Measurements from ENCODE around the gene RNPEPL1.
A peak's percentile ranks its signal among the peaks of the same experiment; 100 is the strongest.

The RNPEPL1 gene

GRCh38 chr2:240578488-240578887 lies 10.2 kb downstream of the RNPEPL1 start:
- no peak for DNase-seq

GRCh38 chr2:240579071-240579762 lies 10.9 kb downstream of the RNPEPL1 start:
- DNase-seq = no peak

- DNase-seq = peak; percentile 79
Measured at GRCh38 chr2:240579771-240580614, 11.7 kb downstream of the RNPEPL1 start.

GRCh38 chr2:240581811-240582210 lies 13.5 kb downstream of the RNPEPL1 start:
- no peak for DNase-seq

GRCh38 chr2:240582781-240583180 lies 14.5 kb downstream of the RNPEPL1 start:
- DNase-seq = no peak

GRCh38 chr2:240583774-240584173 lies 15.5 kb downstream of the RNPEPL1 start:
- DNase-seq = no peak

- DNase-seq = no peak
Measured at GRCh38 chr2:240584486-240585031, 16.3 kb downstream of the RNPEPL1 start.

- no peak for DNase-seq
Measured at GRCh38 chr2:240585101-240585500, 16.8 kb downstream of the RNPEPL1 start.

- no peak for DNase-seq
Measured at GRCh38 chr2:240585681-240586197, 17.5 kb downstream of the RNPEPL1 start.

GRCh38 chr2:240586198-240586918 lies 18.1 kb downstream of the RNPEPL1 start, which contains the start of gene CAPN10:
Gene CAPN10 (plus strand): TSS chr2:240586734. CDS start chr2:240586912, 178 bp downstream.
- DNase-seq = peak; percentile 97

- DNase-seq = peak; percentile 62
Measured at GRCh38 chr2:240586919-240587800, 18.9 kb downstream of the RNPEPL1 start.

- DNase-seq = no peak
Measured at GRCh38 chr2:240588006-240588655, 19.8 kb downstream of the RNPEPL1 start.

GRCh38 chr2:240588669-240589068 lies 20.4 kb downstream of the RNPEPL1 start:
- no peak for DNase-seq

- DNase-seq = no peak
Measured at GRCh38 chr2:240589375-240589774, 21.1 kb downstream of the RNPEPL1 start.

- no peak for DNase-seq
Measured at GRCh38 chr2:240589850-240590525, 21.7 kb downstream of the RNPEPL1 start.

GRCh38 chr2:240590681-240591111 lies 22.4 kb downstream of the RNPEPL1 start:
- DNase-seq = no peak

GRCh38 chr2:240591226-240591625 lies 22.9 kb downstream of the RNPEPL1 start:
- no peak for DNase-seq

- no peak for DNase-seq
Measured at GRCh38 chr2:240591784-240592183, 23.5 kb downstream of the RNPEPL1 start.

- DNase-seq = no peak
Measured at GRCh38 chr2:240593026-240593702, 24.9 kb downstream of the RNPEPL1 start.

Data from stimulated activated naive CD4-positive, alpha-beta T cell treated with Interleukin-2 at 50 U/mL for 16 hours (primary cell).